Fibroblast of mammary gland (primary cell): ENCODE results near the gene ERMARD.

Experiments
- DNase-seq: peaks from one replicate; pipeline ENCODE4 v3.0.0-alpha.2; 2010; ENCODE audit warnings: low read depth
- H3K4me3 ChIP-seq: 2 replicates; pipeline ENCODE4 v1.5.1; 2011; ENCODE audit warnings: low read depth, mild to moderate bottlenecking, low read length, moderate library complexity; ENCODE audit not compliant: control insufficient read depth
- CTCF ChIP-seq: conservative IDR thresholded peaks from 2 replicates; pipeline ENCODE4 v1.5.1; 2011; ENCODE audit warnings: low read depth, low read length, inconsistent platforms; ENCODE audit not compliant: control insufficient read depth, insufficient read depth

The ERMARD gene

DNA sequence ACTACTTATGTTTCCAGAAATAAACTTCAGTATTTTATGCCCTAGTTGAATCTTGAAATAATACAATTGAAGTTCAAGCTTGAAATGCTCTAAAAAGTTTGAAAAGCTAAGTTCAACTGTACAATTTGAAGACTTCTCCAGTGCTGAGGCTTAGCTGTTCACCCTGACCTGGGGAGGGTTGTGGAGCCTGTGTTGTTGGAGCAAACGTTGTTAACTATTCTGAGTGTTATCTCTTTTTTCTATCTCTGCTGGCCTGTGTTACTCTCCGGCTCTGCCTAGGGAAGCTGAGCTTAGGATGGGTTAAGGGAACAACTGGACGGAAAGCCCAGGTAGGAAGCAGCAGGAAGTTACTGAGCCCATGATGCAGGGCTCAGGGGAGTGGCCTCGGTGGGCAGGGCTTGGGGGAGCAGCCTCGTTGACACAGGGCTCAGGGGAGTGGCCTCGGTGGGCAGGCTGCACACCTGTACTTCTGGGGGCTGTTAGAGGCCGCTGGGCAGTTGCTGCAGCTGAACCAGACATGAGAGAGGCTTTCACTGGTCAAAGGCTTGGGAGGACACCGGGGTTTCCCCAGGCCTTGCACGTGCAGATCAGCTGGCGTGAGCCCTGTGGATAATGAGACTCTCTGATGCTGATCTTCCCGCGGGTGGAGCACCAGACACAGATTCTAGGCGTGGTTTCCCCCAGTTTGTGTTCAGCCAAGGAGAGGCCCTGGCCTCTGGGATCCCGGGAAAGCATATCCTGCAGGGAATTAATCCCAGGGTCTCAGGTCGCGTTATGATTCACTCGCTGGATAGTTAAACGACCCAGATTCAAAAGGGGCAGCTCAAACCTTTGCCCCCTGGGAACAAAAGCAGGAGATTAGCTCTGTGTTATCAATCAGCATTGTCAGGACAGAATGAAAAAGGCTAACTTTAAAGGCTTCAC is 58.9 kb downstream of the ERMARD start:
- no peak for TF ChIP-seq CTCF
- no peak overlapping the region for H3K4me3 ChIP-seq
- no peak for DNase-seq

DNA sequence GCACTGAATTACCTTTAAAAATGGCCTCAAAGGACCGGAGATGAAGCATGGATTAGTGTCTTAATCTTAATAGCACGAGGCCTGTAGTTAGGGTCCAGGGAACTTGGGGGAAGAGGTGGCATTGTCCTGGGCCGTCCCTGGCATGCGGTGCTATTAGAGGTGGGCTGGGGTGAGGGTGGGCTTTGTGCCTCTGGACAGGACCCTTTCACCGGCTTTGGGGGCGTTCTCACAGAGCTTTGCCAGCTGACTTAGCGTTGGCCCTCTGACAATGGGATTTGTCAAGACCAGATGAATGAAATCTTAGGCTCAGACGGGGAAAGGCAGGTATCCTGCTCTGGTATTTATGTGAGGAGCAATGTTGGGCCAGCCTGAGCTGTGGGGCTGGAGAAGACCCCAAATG is 59.6 kb downstream of the ERMARD start:
- no peak for DNase-seq
- H3K4me3 ChIP-seq, result no peak overlapping the region
- no peak for TF ChIP-seq CTCF

GRCh38 chr6:169811521-169812256 is 60.3 kb downstream of the ERMARD start:
- DNase-seq, result no peak
- no peak overlapping the region for H3K4me3 ChIP-seq
- TF ChIP-seq CTCF, result no peak

DNA sequence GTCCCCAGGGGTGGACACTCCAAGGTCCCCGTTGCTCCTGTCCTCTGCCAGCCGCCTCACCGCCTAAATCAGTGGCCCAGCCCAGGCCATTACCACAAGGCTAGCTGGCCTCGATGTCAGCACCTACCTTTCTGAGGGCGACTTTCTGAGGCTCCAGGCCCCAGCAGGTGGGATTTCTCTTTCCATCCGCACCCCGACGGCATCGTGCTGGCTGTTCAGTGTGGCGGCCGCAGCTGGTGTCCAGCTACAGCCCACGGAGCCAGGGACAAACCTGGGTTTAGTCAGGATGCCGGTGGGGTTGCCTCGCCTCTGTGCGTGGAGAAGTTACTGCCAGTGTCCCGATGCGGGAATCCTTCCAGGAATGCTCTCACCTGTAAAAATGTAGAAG is 60.8 kb downstream of the ERMARD start:
- DNase-seq, result no peak

DNA sequence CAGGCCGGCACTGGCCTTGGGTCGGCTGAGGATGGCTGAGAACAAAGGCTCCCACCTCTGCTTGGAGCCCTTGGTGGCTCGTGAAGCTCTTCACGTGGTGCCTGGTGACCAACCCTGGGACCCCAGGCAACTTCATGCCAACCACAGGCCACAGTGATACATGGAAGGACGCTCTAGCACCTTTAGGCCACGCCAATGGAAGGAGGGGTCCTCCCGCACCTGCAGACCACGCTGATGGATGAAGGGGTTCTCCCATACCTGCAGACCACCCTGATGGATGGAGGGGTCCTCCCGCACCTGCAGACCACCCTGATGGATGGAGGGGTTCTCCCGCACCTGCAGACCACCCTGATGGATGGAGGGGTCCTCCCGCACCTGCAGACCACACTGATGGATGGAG is 62.5 kb downstream of the ERMARD start:
- DNase-seq, result no peak
- H3K4me3 ChIP-seq, result no peak overlapping the region
- TF ChIP-seq CTCF, result no peak

More for the DNA sequence above, 60.8 kb downstream of the ERMARD start:
- H3K4me3 ChIP-seq, result no peak overlapping the region
- no peak for TF ChIP-seq CTCF

- no peak for TF ChIP-seq CTCF
- no peak for DNase-seq
- H3K4me3 ChIP-seq, result no peak overlapping the region
Measured at GRCh38 chr6:169816054-169816453, 64.6 kb downstream of the ERMARD start.
